Renal pelvis (tissue), 4 donors: ENCODE data around the gene CD6. TPM values are rescaled to one million over a fixed set of nuclear protein-coding genes. Genes with fewer than 3 reads are reported as not detected.

Experiments
- DNase-seq: peaks from one replicate; pipeline ENCODE4 v3.0.0-alpha.2; 2013
- polyA plus RNA-seq, 3 donors: library from polyadenylated mRNA; unstranded; fragments of 120-200 nt; gene quantifications; one replicate each; pipeline ENCODE4 v1.2.1, GENCODE V29; 2013; ENCODE audit not compliant: insufficient read length in 3 of 3

Gene CD6
- polyA plus RNA-seq, 3 donors: 1.1 to 2.5 (median 1.8) TPM

DNA sequence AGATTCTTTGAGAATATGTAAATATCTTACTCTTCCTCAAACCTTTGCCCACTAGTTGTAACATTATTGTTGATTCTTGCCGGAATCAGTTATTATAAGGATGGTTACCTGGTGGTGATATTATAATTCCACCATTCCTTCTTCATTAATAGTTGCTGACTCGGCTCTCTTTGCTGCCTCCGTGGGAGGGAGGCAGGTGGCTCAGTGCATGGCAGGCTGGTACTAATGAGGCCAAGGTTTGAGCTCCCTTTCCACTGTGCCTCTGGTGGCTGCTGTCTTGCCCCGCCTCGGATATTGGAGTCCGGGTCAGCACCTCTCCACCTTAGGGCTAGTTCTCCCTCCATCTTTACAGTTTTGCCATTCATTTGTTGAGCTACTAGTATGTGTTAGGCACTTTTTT is 12.7 kb downstream of the CD6 start:
- DNase-seq: no peak

DNA sequence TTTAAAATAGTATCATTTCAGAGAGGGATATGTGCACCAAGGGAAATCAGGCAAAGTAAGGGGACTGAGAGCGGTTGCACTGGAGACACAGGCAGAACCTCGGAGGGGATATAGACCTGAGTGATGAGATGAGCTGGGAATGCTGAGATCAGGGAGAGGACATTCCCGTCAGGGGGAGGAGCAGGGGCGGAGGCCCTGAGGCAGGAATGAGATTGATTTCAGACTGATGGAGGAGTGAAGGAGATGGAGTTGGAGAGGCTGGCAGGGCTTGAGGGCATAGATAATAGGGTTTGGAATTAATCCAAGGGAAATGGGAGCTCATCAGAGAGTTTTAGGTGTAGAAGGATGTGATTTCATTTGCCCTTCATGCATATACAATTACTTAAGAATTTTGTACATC is 13.2 kb downstream of the CD6 start:
- no peak for DNase-seq

DNA sequence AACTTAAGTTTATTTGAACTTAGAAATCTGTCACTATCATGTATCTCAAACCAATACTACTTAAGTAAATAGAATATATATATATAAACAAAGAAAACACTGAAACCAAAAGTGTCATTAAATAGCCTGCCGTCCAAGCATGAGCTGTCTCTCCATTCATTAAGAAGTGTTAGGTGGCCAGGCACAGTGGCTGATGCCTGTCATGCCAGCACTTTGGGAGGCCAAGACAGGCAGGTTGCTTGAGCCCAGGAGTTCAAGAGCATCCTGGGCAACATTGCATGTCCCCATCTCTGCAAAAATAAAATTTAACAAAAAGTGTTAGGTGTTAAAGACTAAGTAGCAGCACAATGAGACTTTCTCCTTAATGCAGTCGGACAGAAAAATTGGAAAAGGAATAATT is 14.0 kb downstream of the CD6 start:
- no peak for DNase-seq

DNA sequence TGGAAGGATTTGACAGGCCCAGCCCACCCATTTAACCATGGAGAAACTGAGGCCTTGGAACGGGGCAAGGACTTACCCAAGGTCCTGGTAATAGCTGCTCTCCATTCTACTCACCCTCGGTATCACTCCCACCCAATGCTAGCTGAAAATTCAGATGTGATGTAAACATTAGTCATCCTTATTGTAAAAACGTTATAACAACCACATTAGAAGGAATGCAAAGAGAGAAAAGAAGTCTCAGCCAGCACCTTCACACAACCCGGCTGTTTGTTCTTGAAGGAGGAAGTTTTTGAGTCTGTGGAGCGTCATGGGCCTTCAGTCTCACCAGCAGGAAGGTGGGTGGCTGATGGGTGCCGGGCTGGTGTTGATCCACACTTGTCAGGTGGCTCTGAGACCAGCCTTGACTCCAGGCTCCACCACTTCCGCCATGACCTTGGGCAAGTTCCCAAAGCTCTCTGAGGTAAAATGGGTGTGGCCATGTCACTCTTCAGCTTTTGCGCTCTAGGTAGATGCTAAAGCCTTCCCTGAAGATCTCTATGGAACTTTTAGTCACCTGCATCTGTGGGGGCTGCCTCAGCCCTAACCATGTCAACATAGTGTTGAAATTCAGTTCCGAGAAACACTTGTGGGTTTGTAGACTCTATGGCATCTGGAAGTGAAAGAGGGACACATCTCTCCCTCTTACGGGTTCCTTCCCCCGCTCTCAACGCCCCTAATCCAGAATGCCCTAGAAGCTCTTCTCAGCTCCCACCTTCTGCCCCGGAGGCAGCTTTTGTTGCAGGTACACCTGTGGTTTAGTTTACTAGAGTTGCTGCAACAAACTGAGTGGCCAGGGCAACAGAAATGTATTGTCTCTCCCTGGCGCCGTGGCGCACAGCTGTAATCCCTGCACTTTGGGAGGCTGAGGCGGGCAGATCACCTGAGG is 14.8 kb downstream of the CD6 start:
- DNase-seq: no peak

DNA sequence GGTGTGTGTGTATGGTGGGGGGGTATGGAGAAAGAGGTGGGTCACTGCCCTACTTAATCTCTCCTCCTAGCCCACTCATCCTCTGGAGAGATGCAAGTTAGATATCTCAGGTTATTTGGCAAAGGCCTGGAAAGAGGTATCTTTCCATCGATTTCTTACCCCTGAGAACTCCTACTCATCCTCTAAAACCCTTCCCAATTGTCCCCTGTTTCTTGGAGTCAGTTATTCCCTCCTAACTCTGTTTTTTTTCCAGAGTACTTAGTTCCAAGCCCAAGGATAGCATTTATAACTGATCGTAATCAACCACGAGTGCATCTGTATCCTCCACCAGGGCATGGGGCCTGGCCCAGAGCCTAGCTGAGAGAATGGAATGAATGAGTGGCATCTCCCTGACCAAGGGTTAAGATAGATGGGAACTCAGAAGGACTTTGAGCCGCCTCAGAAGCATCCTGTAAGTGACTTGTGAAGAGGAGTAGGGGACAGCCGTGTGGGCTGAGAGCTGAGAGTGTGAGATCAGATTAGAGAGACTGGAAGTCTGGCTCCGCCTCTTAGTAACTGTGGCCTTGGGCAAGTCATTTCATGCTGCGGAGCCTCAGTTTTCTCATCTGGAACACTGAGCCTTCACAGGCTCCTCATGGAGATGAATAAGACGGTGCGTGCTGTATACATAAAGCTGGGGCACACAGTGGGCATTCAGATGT is 16.2 kb downstream of the CD6 start:
- DNase-seq: no peak

DNA sequence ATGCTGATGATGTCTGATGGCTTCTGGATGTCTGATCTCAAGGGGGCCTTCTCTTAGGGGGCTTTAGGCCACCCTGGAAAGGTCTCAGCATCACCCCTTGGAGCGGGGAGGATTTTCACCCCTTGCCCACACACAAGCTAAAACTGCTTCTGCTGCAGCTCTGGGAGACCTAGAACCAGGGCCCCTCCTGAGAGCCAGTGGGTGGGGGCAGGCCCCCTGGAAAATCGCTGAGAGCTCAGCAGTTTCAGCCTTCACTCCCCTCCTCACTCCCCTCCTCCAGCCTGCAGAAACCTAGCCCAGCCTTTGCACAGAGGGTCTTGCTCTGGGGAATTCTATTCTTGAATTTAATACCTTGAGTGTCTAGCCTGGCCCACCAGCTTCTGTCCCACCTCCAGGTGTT is 17.2 kb downstream of the CD6 start:
- no peak for DNase-seq

DNA sequence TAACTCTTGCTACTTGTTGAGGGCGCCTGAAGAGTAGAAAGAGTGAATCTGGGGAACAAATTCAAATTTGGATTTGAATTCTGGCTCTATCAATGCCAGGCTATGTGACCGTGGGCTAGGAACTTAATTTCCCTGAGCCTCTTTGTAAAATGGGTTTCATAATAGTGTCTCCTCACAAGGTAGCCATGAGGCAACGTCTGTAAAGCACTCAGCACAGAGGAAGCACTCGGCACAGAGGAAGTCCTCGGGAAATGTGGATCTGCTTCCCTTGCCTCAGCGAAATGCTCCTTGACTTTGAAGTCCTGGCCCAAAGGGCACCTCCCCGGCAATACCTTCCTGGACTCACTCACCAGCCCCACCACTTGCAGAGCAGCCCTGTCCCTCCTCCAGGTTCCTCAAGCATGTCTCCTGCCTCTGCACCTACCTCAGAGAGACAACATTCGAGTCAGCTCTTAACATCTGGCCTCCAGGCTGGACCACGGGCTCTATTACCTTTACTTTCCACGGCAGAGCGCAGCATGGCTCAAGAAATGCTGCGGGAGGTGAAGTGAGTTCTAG is 17.7 kb downstream of the CD6 start:
- DNase-seq: no peak

DNA sequence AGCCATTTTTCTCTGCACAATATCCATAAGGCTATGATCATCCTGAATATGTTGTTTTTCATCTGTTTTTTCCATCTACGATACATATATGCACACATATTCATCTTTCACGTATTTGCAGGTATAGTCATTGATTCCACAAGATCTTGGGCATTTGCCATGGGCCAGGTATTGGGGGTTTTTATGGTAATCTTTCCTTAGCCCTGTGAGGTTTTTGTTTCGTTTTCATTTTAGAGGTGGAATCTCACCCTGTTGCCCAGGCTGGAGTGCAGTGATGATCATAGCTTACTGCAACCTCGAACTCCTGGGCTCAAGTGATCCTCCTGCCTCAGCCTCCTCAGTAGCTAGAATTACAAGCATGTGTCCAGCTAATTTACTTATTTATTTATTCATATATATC is 20.0 kb downstream of the CD6 start:
- no peak for DNase-seq

DNA sequence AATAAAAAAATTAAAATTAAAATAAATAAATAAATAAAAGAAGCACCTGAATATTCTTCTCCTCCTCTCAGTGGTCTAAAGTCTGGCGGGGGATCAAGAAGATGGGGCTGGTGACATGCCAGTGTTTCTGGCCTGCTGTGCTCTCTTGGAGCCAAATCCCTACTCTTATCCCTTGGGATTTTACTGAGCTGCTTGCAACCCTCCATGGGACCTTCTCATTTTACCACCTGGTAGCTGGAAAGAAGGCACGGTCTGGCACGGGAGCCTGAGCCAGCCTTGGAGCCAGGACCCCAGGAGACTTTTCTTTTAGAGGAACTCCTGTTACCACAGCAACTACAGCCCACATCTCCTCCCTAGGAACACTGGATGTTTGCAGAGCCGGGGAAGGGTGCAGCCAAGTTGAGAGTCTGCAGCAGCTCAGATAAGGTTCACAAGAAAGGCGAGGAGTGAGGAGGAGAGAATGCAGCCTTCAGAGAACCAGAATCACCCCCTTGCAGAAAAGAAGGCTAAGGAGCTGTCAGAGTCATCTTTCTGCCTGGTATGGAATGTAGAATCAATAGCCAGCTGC is 21.4 kb downstream of the CD6 start:
- no peak for DNase-seq

DNA sequence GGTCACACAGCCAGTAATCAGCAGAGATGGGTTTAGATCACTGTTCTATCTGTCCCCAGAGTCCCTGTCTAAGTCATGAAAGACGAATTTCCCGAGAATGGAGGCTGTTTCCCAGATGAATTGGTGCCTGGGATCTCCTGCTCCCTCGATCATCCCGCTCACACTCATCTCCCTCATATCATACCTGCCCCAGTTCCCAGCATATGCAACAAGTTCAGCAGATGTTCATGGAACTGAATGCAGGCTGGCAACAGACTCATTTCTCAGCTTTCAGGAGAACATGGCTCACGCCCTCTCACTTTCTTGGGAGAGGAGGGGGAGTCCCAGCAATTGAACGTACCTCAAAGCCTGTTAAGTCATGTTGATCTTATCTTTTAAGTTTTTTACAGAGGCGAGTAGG is 22.1 kb downstream of the CD6 start:
- DNase-seq: no peak

DNA sequence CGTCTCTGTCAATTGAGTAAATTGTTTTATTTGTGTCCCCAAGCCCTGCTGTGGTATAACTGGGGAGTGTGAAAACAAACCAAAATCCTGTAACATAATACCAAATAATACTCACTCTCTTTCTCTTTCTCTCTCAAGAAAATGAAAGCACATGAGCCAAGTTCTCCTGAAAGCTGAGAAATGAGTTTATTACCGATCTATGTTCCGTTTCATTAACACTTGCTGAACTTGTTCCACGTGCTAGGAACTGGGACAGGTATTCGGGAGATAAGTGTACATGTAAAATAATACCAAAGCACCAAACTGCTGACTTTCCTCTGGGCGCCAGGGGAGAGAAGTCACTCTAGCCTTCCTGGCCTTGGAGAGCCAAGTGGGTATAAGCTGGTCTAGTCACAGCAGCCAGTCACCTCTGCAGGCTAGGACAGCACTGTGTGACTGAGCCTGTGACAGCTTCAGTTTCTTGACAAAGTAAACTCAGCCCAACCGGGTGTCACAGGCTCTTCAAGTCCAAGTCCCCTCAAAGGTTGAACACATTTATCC is 23.1 kb downstream of the CD6 start:
- DNase-seq: no peak

DNA sequence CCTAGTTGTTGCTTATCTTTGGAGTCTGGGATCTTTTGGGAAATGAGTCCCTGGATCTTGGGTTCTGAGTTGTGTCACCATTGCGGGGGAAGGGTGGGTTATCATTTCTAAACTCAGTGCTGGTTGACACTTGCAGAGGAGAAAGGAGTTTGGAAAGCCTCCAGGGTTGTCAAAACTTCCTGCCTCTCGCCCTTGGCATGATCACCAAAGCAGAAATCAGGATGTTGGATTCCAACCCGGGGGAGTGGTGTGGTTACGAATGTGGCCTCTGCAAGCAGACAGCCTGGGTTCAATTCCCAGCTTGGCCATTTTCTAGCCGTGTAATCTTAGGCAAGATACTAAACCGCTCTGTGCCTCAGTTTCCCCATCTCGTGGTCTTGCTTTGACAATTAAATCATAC is 24.3 kb downstream of the CD6 start:
- DNase-seq: no peak

DNA sequence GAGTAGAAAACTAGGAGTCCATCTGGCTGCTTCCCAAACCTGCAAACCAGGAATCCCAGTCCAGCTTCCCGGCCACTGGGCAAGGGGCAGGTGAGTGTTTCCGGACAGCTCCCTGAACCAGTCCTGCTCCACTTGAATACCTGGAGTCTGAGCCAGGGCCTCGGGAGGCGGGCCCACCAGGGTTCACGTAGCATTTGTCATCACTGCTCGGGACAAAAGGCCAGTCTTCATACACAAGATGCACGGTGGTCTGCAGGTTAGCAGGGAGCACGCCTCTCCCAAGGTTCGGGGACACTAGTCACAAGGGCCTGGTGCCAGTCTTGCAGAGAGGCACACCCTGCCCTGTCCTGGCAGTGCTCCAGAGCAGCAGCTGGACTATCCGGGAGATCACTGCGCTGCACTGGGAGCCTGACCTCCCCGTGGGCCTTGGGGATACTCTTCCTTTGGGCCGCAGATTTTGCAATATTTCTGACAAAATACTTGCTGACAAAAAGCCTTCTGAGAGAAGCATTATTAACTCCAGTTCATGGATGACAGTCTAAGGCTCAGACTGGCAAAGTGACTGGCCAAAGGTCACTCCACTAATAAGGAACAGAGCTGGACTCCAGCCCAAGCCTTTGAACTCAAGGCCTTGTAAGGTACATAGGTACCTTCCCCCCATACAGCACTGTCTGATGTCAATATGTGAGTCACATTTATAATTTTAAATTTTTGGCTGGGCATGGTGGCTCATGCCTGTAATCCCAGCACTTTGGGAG is 25.1 kb downstream of the CD6 start:
- no peak for DNase-seq

DNA sequence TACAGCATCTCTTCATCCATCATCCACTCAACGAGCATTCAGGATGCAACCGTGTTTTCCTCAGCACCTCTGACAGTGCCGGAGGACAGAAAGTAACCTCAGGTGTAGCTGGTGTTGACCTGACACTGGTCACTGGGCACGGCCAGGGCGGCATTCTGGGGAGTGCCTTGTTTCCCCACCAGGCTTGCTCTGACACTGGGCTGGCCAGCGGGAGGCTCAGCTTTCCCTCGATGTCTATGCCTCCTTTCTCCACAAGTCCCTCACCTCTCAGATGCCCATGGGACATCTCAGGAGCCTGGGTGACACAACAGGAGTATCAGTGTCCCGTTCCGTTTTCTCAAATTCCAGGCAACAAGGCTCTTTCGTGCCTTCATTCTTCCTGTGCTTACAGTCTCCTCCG is 28.9 kb downstream of the CD6 start:
- DNase-seq: no peak

DNA sequence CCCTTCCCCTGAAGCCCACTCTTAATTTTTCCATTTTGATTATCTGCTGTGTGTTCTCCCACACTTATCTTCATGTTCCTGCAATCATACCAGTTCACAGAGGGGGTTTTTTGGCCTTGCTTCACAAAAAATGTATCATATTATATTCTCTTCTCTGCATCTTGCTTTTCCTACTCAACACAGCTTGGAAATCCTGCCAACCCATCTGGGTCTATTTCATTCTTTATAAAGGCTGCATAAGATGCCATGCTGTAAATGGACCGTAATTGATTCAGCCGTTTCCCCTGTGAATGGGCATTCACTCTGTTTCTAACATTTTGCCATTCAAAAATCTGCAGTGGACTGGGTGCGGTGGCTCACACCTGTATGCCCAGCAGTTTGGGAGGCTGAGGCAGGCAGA is 30.5 kb downstream of the CD6 start:
- DNase-seq: no peak

DNA sequence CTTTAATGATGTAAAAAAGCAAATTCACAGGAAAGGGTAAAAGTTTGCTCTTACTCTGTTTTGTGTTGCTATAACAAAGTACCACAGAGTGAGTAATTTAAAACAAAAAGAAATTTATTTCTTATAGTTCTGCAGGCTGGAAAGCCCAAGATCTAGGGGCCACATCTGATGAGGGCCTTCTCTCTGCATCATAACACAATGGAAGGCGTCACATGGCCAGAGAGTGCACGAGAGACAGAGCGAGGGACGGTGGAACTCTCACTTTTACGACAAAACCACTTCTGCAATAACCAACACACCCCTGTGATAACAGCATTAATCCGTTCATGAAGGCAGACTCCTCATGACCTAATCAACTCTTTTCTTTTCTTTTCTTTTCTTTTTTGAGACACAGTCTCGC is 31.1 kb downstream of the CD6 start:
- no peak for DNase-seq

DNA sequence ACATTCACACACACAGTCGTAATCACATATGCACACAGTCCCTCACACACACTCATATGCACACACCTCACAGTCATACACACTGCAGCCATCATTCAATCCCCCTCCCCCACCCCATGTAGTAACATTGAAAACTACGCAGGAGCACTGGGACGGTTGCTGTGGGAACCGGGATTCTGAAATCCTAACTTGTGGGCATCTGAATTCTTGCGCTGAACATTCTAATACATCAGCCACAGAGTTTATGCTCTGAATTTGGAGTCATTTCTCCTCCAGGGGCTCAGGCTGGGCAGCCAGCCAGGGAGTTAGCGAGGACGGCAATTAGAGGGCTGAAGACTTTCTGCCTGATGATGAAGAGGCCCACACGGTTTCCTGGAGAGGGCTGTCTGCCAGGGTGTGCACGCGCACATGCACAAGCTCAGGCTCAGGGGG is 32.7 kb downstream of the CD6 start:
- no peak for DNase-seq

DNA sequence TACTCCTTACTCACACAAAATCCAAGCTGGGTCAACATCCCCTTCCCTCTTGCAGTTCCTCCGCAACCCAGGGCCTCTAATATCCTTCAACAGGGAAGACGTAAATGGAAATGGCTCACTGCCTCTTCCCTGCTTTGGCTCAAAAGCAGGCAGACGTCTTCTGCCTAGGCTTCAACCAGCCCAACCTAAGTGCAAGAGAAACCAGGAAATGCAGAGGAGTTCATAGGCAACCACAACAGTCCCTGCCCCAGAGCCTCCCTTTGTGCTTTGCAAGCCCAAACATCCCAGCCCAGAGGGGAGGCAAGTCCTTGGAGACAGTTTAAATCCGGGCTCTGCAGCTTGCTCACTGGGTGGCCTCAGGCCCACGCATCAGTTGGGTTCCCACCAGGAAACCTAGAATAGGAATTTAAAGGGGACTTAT is 33.3 kb downstream of the CD6 start:
- DNase-seq: no peak

DNA sequence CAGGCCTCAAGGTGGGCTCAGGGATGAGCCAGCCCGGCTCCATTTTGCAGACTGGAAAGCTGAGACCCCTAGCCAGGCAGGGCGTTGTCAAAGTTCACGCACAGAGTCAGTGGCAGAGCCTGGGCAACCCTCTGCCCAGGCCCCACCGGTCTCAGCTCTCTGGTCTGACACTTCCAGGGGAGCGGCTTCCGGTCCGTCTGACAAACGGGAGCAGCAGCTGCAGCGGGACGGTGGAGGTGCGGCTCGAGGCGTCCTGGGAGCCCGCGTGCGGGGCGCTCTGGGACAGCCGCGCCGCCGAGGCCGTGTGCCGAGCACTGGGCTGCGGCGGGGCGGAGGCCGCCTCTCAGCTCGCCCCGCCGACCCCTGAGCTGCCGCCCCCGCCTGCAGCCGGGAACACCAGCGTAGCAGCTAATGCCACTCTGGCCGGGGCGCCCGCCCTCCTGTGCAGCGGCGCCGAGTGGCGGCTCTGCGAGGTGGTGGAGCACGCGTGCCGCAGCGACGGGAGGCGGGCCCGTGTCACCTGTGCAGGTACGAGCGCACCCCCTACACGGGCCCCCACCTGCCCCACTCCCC is 36.0 kb downstream of the CD6 start:
- no peak for DNase-seq

DNA sequence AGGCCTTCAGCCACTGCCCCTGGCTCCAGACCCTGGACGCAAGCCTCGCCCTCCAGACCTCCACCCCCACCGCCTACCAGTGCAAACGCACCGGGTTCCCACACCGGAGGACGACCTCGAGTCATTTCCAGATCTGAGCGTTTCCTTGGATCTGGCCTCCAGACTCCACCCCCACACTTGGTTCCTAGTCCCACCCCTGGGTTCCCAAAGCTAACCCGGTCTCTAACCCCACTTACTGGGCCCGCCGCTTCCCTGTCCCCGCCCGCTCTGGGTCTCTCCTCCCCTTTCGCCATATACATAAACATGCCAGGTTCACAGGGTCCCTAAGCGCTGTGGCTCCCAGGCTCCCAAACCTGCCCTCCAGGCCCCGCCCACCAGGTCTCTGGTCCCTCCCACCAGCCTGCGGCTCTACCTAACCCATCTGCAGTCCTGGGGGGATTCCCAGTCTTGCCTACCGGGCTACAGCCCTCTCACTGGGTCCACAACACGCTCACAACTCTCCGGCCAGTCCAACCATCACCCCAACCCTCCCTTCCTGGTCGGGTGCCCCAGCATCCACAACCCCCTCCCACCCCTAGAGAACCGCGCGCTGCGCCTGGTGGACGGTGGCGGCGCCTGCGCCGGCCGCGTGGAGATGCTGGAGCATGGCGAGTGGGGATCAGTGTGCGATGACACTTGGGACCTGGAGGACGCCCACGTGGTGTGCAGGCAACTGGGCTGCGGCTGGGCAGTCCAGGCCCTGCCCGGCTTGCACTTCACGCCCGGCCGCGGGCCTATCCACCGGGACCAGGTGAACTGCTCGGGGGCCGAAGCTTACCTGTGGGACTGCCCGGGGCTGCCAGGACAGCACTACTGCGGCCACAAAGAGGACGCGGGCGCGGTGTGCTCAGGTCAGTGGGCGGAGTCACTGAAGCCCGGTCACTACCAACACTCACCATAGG is 36.7 kb downstream of the CD6 start:
- DNase-seq: no peak
